Measurements from ENCODE around the gene CTU1.

The CTU1 gene

GRCh38 chr19:51122112-51122981, 14.1 kb upstream of the CTU1 start:
- ChIA-PET POLR2A (no interaction called here), CTCF (no interaction called here)
- no peak for TF ChIP-seq CTCF (IDR thresholded peaks at IDR 0.05; ENCODE audit: control extremely low read depth, extremely low read depth, low read depth, missing control alignments)
- no peak for DNase-seq (ENCODE audit: extremely low spot score)

DNA sequence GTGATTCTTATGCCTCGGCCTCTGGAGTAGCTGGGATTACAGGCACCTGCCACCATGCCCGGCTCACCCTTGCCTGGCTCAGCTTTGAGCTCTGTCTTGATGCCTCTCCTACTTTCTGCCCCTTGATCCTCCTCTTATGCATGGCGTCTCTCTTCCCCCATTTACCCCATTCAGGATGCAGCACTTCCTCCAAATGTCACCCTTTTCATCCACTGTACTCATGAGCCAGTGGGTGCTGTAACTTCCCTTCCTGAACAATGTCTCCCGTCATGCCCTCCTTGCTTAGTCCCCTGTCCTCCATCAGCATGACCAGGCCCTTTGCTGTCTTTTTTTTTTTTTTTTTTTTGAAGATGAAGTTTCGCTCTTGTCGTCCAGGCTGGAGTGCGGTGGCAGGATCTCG, 13.0 kb upstream of the CTU1 start:
- ChIA-PET CTCF (no interaction called here), POLR2A (no interaction called here)
- DNase-seq (ENCODE audit: extremely low spot score), result no peak

GRCh38 chr19:51120160-51120559, 12.0 kb upstream of the CTU1 start:
- no peak for DNase-seq (ENCODE audit: extremely low spot score)
- ChIA-PET CTCF (interaction anchor here (0.9 kb wide), 1 partner anchor 20 kb away, joined by 3 read pairs; no protein-coding TSS in a partner anchor), POLR2A (interaction anchor here (0.6 kb wide), 1 partner anchor 310 kb away, joined by 3 read pairs; no protein-coding TSS in a partner anchor)
- TF ChIP-seq CTCF (IDR thresholded peaks at IDR 0.05; ENCODE audit: control extremely low read depth, extremely low read depth, low read depth, missing control alignments), result no peak

More for the DNA sequence above, 13.0 kb upstream of the CTU1 start:
- no peak for TF ChIP-seq CTCF (IDR thresholded peaks at IDR 0.05; ENCODE audit: control extremely low read depth, extremely low read depth, low read depth, missing control alignments)

GRCh38 chr19:51119611-51120010, 11.4 kb upstream of the CTU1 start:
- TF ChIP-seq CTCF (IDR thresholded peaks at IDR 0.05; ENCODE audit: control extremely low read depth, extremely low read depth, low read depth, missing control alignments), result no peak
- ChIA-PET CTCF (no interaction called here), POLR2A (interaction anchor here (0.6 kb wide), 1 partner anchor 311 kb away, joined by 3 read pairs; no protein-coding TSS in a partner anchor)
- no peak for DNase-seq (ENCODE audit: extremely low spot score)

GRCh38 chr19:51119101-51119500, 10.9 kb upstream of the CTU1 start:
- DNase-seq (ENCODE audit: extremely low spot score), result no peak
- ChIA-PET POLR2A (no interaction called here), CTCF (interaction anchor here (0.7 kb wide), 1 partner anchor 11 kb away, joined by 3 read pairs; the partner anchor contains the start of gene CTU1)
- no peak for TF ChIP-seq CTCF (IDR thresholded peaks at IDR 0.05; ENCODE audit: control extremely low read depth, extremely low read depth, low read depth, missing control alignments)

DNA sequence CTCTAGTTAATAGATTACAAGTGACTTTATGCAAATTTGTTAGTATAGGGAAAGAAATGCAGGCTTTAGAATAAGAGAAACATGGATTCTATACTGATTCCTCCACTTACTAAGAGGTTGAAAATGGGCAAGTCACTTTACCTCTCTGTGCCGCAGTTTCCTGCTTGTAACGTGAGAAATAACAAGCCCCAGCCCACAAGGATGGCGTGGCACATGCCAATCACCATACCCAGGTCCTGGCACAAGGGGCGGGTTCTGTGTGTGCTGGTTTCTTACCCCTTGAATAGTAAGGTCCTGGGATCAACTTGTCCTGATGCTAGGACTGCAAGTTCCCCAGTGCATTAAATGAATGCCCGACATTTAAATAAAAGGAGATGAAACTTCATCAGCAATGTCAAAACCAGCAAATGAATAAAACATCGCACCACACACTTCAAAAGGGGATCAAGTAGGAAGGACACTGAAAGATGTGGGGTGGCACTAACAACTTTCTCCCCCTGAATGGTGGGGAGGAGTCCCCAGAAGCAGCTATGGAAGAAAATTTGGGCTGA, 8.6 kb upstream of the CTU1 start:
- CTCF ChIA-PET, result no interaction called here
- POLR2A ChIA-PET, result no interaction called here
- no peak for TF ChIP-seq CTCF (IDR thresholded peaks at IDR 0.05; ENCODE audit: control extremely low read depth, extremely low read depth, low read depth, missing control alignments)
- DNase-seq (ENCODE audit: extremely low spot score), result no peak

Measured in GM10248 (cell line).